HG03039 (cell line): ENCODE measurements around the gene IGFN1.

Experiments
- ATAC-seq: cut with Tn5 transposase; IDR thresholded peaks from one replicate; pipeline ENCODE4 v1.9.1; 2021; ENCODE audit warnings: mild to moderate bottlenecking, moderate library complexity; ENCODE audit not compliant: unreplicated experiment

Gene IGFN1

DNA sequence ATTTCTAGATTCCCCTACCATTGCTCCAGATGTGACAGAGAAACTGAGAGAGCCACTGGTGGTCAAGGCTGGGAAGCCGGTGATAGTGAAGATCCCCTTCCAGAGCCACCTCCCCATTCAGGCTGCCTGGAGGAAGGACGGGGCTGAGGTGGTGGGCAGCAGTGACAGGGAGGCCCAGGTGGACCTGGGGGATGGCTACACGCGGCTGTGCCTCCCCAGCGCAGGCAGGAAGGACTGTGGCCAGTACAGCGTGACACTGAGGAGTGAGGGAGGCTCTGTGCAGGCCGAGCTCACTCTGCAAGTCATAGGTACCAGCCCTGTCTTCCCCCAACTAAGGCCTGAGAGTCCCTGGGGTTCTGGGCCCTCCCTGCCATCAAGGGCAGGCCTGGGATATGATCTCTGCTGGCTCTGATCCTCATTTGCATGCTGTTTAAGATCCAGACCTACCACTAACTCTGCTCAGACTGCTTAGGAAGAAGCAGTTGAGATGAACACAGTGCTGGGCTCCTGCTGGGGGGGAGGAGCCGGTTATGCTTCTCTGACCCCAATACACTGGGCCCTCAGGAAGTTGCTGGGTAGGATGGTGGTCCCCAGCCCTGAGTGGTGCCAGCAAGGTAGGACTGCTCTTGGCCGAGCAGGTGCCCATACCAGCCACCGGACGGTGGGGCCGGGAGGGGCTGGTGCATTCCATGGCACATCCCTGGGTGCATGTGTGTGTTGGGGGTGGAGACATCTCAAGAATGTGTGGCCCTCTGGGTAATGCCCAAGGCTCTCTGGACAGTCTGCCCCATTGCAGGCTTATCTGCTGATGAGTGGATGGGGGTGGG, 25.1 kb downstream of the IGFN1 start:
- no peak for ATAC-seq

DNA sequence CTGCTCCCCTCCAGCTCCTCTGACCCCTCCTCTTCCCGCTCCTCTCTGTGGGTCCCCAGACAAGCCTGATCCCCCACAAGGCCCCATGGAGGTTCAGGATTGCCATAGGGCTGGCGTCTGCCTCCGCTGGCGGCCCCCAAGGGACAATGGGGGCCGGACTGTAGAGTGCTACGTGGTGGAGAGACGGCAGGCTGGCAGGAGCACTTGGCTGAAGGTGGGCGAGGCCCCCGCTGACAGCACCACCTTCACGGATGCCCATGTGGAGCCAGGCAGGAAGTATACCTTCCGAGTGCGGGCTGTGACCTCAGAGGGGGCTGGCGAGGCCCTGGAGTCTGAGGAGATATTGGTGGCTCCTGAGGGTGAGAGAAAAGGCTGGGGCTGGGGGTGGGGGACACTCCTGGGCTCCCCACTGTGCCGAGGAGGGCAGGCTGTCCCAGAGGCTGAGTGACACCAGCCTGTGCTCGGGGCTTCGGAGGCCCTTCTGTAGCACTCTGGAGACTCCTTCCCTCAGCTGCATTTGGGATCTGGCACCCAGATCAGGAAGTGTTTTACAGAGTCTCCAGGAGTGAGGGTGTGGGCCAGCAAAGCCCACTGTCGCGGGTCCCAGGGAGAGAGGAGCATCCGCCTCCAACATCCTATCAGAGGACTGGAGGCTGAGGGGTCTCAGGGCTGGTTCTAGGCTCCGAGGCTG, 25.9 kb downstream of the IGFN1 start:
- no peak for ATAC-seq

DNA sequence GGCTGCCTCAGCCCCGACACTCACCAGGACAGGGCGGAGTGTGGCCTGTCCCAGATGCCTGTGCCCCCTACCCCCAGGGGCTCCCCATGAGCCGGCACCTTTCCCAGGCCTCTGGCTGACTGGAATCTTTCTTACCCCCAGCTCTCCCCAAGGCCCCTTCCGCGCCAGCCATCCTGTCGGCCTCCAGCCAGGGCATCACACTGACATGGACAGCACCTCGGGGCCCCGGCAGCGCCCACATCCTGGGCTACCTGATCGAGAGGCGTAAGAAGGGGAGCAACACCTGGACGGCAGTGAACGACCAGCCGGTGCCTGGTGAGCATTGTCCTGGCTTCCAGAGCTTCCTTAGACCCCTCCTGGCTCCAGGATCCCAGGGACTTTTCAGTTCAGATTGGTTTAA, 26.5 kb downstream of the IGFN1 start:
- no peak for ATAC-seq

DNA sequence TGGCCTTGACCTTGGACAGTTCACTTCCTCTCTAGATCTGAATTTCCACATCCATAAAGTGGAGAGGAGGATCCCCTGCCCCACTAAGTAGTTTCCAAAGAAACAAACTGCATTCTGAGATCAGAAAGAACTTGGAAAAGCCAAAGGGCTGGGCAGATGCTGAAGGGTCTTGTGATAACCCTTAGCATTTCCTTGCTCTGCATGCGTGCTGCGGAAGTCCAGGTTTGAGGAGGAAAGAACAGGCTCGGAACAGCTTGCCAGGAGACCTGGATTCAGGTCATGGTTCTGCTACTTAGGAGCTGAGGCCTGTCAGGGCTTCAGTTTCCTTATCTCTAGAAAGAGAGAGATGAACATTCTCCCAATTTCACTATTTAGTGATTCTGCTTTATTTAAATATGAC, 27.2 kb downstream of the IGFN1 start:
- no peak for ATAC-seq

DNA sequence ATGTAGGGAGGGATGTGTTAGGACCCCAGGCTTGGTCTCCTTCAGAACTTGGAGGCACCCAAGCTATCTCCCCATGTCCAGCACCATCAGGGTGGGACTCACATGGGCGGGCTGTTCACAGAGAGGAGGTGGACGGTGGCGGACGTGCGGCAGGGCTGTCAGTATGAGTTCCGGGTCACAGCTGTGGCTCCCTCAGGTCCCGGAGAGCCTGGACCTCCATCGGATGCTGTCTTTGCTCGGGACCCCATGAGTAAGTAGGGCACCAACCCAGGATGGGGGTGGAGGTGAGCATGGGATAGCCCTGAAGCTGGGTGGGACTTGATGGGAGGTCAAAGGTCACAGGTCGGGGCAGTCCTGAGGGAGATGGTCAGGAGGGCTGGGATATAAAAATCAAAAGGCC, 27.8 kb downstream of the IGFN1 start:
- no peak for ATAC-seq

DNA sequence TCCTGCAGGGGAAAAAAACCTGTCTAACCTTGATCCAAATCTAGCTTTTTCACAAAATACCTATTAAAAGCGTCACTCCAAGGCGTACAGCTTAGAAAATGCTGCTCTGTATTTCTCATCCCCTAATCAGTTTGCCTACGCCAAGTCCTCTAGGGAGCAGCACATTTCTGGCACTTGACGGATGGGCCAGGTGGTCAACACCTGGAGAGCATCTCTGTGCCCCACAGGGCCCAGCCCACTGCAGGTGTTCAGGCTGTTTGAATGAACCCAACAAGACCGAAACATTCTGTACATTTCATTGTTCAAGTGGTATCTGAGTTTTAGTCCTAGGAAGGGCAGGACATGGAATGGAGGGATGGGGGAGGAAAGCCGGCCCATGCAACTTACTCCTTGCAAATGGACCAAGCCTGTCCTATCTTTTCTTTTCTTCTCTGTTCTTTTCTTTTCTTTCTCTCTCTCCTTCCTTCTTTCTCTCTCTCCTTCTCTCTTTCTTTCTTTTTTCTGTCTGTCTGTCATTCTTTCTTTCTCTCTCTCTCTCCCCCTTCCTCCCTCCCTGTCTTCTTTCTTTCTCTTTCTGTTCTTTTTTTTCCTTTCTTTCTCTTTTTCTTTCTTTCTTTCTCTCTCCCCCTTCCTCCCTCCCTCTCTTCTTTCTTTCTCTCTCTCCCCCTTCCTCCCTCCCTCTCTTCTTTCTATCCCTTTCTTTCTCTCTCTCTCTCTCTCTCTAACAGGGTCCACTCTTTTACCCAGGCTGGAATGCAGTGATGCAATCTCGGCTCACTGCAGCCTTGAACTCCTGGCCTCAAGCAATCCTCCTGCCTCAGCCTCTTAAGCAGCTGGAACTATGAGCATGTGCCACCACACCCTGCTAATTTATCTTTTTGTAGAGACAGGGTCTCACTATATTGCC, 29.1 kb downstream of the IGFN1 start:
- no peak for ATAC-seq

DNA sequence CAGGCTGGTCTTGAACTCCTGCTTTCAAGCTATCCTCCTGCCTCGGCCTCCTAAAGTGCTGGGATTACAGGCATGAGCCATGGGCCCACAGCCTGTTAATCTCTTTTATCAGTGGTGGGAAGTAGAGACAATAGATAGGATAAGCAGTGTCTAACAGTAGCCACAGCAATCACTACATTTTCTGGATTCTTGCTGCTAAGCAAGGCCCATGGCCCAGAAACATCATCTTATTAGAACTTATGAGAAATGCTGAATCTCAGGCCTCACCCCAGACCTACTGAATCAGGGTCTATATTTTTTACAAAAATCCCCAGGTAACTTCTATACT, 29.7 kb downstream of the IGFN1 start:
- ATAC-seq: no peak

DNA sequence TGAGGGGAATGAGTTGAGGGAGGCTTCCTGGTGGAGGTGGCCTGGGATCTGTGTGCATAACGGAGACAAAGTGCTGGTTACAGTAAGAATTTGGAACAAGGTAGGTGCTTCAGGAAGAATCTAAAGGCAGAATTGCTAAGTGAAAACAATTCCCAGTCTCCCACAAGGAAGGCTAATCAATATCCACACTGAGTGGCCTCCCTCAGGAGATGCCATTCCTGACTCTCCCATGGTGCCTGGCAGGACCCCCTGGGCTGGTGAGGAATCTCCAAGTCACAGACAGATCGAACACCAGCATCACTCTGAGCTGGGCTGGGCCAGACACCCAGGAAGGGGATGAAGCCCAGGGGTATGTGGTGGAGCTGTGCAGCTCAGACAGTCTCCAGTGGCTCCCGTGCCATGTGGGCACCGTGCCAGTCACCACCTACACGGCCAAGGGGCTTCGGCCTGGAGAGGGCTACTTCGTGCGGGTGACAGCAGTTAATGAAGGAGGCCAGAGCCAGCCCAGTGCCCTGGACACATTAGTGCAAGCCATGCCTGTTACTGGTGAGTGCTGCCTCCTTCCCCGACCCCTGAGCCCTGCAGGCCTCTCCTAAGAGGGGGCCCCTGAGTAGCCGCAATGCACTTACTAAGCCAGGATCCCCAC, 30.7 kb downstream of the IGFN1 start:
- no peak for ATAC-seq

DNA sequence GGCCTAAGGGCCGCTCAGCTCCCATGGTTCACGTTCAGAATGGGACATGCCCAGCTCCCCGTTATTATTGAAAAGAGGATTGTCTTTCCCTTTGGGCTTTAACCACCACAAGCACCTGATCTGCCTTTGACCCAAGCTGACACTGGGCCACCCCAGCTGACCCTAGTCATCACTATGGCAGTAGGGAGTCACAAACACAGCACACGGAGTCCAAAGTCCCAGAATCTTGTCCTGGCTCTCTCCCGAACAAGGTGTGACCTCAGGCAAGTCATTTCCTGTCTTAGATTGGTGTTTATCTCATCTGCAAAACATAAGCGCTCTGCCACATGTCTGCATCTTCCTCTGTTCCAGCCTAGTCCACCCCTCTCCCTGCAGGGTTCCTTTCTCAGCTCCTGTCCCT, 31.5 kb downstream of the IGFN1 start:
- ATAC-seq: no peak

DNA sequence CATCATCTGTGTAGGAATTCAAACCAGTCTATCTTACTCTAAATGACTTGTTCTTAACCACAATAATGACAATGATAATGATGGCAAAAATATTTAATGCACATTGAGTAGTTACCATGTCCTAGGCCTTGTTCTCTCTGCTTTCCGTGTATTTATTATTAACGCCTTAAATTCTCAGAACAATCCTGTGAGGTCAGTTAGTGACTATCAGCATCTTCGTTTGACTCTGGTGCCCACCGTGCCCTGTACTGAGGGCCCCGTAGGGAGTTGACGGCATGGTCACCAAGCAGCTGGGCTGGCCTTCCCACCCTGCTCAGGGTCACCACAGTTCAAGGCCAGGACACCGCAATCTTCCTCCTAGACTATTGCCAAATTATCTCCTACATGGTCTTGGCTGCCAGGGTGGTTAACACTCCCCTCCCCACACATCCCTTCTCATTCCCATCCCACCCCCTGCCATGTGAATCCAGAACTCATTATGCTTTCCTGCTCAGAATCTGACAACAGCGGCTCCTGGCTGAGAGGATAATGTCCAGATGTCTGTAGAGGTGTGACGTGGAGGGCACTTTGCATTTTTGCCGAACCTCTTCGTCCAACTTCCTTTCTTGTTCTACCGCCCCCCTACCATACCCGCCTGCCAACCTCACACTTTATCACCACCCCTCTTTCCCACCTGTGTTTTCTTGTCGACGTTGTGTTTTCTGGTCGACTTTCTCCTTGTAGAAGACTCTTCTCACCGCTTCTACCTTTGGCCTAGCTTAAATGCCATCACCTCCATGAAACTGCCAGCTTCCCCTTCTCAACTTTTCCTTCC, 33.4 kb downstream of the IGFN1 start:
- no peak for ATAC-seq

DNA sequence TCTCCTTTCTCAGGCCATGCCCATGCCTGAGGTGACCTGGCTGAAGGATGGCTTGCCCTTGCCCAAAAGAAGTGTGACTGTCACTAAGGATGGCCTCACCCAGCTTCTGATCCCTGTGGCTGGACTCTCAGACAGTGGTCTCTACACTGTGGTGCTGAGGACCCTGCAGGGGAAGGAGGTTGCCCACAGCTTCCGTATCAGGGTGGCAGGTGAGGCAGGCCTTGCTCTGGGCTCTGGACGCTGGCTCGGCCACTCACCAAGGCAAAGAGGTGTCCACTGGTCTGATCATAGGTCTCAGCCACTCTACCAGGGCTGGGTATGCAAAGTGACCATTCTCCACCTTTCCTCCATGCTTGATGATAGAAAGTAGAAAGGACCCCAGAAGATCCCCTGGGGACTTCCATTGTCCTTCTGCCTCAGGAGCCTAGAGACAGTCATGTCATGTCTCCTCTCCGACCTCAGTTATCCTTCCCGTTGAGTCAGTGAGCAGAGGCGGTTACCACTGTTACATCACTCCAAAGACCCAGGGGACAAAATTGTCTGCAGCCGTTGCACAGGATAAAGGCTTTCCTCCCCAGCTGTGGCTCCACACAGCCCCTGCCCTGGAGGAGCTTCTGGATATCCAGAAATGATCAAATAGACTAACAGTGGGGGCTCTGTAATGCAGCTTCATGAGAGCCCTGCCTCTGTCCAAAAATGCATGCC, 34.2 kb downstream of the IGFN1 start:
- ATAC-seq: no peak

DNA sequence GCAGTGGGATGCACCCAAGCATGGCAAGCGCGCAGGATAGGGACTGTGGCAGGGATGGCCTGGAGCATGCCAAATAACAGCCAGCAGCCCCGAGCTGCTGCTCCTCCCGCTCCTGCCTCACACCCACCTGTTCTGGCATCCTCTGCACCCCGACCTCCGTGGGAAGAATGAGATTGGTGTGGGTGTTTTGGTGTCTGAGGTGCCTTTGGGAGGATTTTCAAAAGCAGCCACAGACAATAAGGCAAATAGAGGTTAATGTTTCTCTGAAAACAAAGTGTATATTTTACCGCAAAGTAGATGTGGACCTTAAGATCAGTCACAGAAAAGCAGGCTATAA, 35.5 kb downstream of the IGFN1 start:
- no peak for ATAC-seq

DNA sequence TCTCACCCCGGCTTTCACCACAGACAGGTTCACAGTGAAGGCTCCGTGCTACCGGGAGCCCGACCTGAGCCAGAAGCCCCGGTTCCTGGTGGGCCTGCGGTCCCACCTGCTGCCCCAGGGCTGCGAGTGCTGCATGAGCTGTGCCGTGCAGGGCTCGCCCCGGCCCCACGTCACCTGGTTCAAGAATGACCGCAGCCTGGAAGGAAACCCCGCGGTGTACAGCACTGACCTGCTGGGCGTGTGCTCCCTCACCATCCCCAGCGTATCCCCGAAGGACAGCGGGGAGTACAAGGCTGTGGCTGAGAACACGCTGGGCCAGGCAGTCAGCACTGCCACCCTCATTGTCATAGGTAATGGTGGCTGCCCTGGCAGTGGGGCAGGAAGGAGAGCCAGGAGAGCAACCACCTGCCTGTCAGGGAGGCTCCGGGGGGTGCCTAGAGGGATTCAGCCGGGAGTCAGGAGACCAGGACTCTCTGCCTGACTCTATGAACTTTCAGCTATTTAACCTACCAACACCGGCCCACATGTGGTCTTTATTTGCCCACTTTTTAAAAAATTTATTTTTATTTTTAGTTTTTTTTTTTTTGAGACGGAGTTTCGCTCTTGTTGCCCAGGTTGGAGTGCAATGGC, 36.4 kb downstream of the IGFN1 start:
- ATAC-seq: no peak

DNA sequence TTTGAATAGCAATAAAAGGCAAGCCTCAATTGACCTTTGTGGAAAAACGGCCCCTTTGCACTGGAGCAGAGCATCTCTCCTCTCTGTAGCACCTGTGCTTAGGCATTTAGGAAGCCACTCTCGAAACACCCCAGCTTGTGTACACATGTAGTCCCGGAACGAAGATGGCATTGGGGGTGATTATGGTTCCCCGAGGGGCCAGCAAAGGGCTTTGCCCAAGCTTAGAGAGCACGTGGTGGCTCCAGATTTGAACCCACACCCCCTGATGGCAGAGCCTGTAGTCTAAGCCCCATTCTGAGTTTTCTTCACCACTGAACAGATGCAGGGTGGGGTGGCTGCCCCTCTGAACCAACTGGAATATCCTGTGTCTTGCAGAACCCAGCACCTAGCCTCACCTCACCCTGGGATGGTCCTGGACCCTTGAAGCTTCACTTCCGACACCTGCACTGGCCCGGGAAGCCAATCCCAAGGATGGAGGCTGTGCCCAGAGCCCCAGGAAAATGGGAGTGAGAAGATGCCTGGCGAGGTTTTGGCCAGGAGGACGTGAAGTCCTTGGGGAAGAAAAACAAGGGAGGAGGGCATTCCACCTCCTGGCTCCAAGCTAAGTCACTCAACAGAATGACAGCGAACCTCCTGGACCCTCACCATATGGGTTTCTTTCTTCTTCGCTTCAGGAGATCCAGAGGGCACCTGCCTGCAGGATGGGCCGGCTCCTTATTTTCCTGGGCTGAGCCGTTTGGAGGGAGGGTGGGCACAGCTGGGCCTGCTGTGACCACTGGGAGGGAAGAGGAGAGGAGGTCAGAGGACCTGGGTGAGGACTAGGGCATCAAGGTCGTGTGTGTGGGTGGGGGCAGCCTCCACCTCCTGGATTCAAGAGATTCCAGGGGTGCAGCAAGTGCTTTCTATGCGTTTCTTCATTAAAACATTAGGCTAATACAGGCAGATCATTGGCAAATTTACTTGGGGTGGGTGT, 37.7 kb downstream of the IGFN1 start:
- no peak for ATAC-seq

DNA sequence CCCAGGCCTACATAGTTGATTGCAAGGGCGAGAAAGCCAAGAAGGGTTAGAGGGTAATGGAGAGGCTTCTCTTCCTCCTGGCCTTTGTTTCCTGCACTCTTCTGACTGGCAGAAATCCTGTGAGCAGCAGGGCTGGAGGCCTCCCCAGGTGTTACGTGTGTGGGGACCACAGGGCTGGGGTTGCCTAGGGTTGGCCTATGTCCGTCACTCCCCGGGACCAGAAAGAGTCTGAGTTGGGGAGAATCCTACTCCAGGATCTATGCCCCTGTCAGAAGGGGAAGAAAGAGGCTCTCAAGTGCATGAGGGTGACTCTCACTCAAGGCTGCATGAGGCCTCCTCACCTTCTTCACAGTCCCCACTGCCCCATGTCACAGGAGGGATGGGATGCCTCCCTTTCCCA, 38.5 kb downstream of the IGFN1 start:
- no peak for ATAC-seq

DNA sequence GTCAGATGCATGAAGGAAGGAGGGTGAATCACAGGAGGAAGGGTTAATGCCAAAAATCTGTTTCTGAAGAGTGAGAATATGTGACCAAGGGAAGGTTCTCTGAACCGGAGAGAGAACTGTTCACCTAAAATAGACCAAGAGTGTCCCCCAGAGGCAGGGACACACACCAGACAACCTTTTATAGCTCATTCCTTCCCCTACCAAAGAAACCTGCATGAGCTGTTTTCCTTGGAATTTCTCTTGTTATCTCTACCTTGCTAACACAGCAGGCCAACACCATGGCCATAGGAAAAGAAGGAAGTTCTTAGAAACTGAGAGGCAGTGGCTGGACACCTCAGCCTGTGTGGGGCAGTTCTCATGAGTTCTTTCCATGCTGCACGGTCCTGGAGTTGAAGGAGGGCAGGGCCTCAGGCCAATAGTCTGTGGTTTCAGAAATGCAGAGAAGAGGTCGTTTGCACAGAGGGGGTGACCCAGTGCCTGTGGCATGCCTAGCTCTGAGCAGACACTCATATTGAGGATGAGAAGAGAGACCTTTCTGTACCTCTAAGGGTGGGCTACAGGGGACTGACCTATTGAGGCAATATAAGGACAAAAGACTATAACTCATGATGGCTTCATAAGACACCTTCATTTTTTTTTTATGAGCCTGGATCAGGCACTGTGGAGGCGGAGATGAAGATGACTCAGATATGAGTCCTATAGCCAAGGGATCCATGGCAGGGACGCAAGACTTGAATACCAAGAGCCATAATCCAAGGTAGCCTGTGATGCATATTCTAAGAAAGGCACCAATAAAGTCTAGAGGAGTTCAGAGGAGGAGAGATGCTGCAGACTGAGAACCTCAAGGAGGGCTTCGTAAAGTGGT, 39.4 kb downstream of the IGFN1 start:
- no peak for ATAC-seq

DNA sequence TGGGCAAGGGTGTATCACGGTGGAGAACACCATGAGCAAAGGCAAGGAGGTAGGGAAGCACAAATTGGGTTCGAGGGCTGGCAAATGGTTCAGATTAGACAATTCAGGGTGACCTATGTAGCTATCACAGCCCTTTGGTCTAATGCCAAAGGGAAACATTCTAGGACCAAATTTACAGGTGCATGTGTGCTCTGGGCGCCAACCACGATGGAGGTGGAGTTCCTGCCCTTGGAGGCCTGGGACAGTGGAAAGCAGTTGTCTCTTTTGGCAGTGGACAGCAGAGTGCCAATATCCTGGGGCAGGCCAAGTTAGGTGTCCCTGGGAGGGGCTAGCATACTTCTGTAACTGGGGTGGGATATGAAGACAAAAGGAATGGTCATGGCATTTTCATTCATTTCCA, 40.1 kb downstream of the IGFN1 start:
- no peak for ATAC-seq
